Tibial artery (tissue), 4 donors: ENCODE results near the gene PNKP.

Source experiments
- DNase-seq, 2 donors: peaks; one replicate each; pipeline ENCODE4 v3.0.0-alpha.2; 2019
- H3K27ac ChIP-seq, 2 donors: fragments of 200-600 bp; sonication (generic) in 1 of 2; 1 replicate in 1 of 2; 2 replicates in 1 of 2; pipeline ENCODE4 v1.5.1; 2018 to 2019; ENCODE audit warnings: mild to moderate bottlenecking in 1 of 2
- H3K27me3 ChIP-seq, 2 donors: fragments of 200-600 bp; sonication (generic) in 1 of 2; one replicate each; pipeline versions ENCODE4 v1.5.1 to v1.6.0; 2016 to 2019
- H3K36me3 ChIP-seq, 3 donors: fragments of 200-600 bp; sonication (generic) in 2 of 3; one replicate each; pipeline ENCODE4 v1.5.1; 2016 to 2019; ENCODE audit warnings: mild to moderate bottlenecking in 2 of 3
- H3K4me1 ChIP-seq, 4 donors: fragments of 200-600 bp; sonication (generic) in 2 of 4; 1 replicate in 3 of 4; 2 replicates in 1 of 4; pipeline ENCODE4 v1.5.1; 2016 to 2019
- H3K4me3 ChIP-seq, 2 donors: fragments of 200-600 bp; sonication (generic) in 1 of 2; 1 replicate in 1 of 2; 2 replicates in 1 of 2; pipeline ENCODE4 v1.5.1; 2018 to 2019; ENCODE audit warnings: mild to moderate bottlenecking in 2 of 2
- H3K9me3 ChIP-seq, 3 donors: fragments of 200-600 bp; sonication (generic) in 1 of 3; one replicate each; pipeline ENCODE4 v1.5.1; 2016 to 2019
- intact Hi-C: fragments of 100-400 bp; cut with DNase I; formaldehyde crosslinking; loops from one replicate; pipeline ENCODE4 v1.15.0; 2023; ENCODE audit warnings: low total_unique reads
- TF ChIP-seq, protein P1 (sequence below), 2 experiments: fragments of 200-600 bp in 1 of 2; fragments of 450-650 bp in 1 of 2; IDR thresholded peaks; one replicate each; pipeline ENCODE4 v1.5.1; 2017 to 2019; ENCODE audit warnings: antibody characterized with exemption in 2 of 2, mild to moderate bottlenecking in 1 of 2, moderate library complexity in 1 of 2

The PNKP gene

DNA sequence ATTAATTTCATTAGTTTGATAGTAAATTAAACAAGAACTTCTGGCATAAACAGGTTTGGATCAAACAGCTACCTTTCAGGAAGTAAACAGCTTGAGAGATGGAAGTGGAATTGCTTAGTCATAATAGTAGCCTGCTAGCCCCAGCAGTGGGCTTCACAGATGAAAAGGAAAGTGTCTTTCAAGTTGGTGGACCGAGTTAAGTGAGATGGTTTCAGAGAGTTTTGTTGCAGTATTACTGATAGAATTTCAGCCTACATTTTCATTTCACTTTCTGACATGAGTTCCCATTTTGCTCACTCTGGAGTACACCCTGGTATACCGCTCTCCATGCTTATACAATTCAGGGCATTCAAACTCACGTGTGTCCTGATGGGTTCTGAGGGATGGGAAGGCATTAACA, 18.4 kb downstream of the PNKP start:
- Histone ChIP-seq H3K27ac (no peak overlapping the region), H3K4me1 (peaks cover 0 to 29% (median 23%) of the 10 kb centered on the region in 4 donors), H3K9me3 (no peaks in the 10 kb centered on the region), H3K27me3 (no peaks in the 10 kb centered on the region), H3K4me3 (no peak overlapping the region), H3K36me3 (no peaks in the 10 kb centered on the region)
- TF ChIP-seq, protein P1, sequence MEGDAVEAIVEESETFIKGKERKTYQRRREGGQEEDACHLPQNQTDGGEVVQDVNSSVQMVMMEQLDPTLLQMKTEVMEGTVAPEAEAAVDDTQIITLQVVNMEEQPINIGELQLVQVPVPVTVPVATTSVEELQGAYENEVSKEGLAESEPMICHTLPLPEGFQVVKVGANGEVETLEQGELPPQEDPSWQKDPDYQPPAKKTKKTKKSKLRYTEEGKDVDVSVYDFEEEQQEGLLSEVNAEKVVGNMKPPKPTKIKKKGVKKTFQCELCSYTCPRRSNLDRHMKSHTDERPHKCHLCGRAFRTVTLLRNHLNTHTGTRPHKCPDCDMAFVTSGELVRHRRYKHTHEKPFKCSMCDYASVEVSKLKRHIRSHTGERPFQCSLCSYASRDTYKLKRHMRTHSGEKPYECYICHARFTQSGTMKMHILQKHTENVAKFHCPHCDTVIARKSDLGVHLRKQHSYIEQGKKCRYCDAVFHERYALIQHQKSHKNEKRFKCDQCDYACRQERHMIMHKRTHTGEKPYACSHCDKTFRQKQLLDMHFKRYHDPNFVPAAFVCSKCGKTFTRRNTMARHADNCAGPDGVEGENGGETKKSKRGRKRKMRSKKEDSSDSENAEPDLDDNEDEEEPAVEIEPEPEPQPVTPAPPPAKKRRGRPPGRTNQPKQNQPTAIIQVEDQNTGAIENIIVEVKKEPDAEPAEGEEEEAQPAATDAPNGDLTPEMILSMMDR (IDR thresholded peaks at IDR 0.05): no peak
- no peak for DNase-seq
- intact Hi-C loops: no loop called here

DNA sequence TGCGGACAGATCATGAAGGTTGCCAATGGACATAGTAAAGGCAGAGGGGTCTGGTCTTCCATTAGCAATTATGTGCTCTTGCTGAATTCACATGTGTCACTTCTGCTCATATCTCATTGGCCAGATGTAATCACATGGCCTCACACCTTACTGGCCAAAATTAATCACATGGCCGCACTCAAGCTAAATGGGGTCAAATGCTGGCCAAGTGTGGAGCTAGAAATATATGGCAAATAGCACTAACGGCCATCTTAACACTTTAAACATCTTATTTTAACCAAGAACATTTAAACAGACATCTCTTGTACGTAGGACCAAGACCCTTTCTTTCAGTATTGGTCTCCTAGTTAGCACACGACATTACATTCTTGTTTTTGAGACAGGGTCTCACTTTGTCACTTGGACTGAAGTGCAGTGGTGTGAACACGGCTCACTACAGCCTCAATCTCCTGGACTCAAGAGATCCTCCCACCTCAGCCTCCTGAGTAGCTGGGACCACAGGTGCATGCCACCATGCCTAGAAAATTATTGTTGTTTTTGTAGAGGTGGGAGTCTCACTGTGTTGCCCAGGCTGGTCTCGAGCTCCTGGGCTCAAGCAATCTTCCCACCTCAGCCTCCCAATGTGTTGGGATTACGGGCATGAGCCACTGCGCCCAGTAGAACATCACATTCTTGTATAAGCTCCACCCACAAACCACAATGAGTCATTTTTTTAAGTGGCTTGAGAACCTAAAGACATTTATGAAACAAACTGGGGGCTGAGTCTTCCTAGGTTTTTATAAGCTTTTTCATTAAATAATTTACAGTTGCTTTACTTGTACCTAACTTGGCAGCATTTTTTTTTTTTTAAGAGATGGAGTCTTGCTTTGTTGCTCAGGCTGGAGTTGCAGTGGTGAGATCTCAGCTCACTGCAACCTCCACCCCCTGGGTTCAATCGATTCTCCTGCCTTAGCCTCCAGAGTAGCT, 19.4 kb downstream of the PNKP start:
- H3K9me3 ChIP-seq: no peaks in the 10 kb centered on the region
- DNase-seq: no peak
- no peak overlapping the region for H3K4me3 ChIP-seq
- peaks cover 0 to 20% (median 18%) of the 10 kb centered on the region in 4 donors for H3K4me1 ChIP-seq
- H3K36me3 ChIP-seq: no peaks in the 10 kb centered on the region
- TF ChIP-seq, protein P1 (IDR thresholded peaks at IDR 0.05): no peak
- H3K27ac ChIP-seq: no peak overlapping the region
- intact Hi-C loops: no loop called here
- no peaks in the 10 kb centered on the region for H3K27me3 ChIP-seq

DNA sequence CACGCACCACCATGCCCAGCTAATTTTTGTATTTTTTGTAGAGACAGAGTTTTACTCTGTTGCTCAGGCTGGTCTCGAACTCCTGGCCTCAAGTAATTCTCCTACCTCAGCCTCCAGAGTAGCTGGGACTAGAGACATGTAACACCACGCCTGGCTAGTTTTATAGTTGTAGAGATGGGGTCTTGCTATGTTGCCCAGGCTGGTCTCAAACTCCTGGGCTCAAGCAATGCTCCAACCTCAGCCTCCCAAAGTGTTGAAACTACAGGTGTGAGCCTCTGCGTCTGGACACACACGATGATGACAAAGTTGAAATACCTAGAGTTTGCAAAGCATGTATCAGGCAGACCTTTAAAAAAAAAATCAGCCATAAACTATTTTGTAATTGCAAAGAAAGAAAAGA, 21.0 kb downstream of the PNKP start:
- DNase-seq: no peak
- intact Hi-C loops: no loop called here
- TF ChIP-seq, protein P1 (IDR thresholded peaks at IDR 0.05): no peak
- H3K9me3 ChIP-seq: no peaks in the 10 kb centered on the region
- no peak overlapping the region for H3K27ac ChIP-seq
- no peaks in the 10 kb centered on the region for H3K27me3 ChIP-seq
- no peak overlapping the region for H3K4me3 ChIP-seq
- H3K4me1 ChIP-seq: peaks cover 0 to 7% (median 5%) of the 10 kb centered on the region in 4 donors
- no peaks in the 10 kb centered on the region for H3K36me3 ChIP-seq

DNA sequence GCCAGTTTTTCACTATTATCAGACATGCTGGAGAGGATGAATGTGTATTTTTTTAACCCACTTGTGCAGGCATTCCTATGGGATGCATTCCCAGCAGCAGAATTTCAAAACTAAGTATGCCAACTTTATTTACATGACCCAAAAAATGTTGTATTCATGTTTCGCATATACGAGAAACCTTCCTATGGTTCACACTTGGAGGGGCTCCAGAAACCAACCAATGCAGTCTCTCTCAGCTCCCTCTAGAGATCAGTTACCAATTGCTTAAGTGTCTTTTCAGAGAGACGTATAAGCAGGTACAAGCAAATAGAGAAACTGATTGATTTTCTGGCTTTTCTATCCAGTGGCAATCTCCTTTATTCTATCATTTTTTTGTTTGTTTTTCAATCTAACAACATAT, 22.0 kb downstream of the PNKP start:
- Histone ChIP-seq H3K27ac (no peak overlapping the region), H3K4me3 (no peak overlapping the region), H3K36me3 (peaks cover 0 to 9% (median 5%) of the 10 kb centered on the region in 3 donors), H3K4me1 (peaks cover 0 to 7% (median 5%) of the 10 kb centered on the region in 4 donors), H3K9me3 (no peaks in the 10 kb centered on the region), H3K27me3 (no peaks in the 10 kb centered on the region)
- intact Hi-C loops: no loop called here
- no peak for DNase-seq
- TF ChIP-seq, protein P1 (IDR thresholded peaks at IDR 0.05): no peak

DNA sequence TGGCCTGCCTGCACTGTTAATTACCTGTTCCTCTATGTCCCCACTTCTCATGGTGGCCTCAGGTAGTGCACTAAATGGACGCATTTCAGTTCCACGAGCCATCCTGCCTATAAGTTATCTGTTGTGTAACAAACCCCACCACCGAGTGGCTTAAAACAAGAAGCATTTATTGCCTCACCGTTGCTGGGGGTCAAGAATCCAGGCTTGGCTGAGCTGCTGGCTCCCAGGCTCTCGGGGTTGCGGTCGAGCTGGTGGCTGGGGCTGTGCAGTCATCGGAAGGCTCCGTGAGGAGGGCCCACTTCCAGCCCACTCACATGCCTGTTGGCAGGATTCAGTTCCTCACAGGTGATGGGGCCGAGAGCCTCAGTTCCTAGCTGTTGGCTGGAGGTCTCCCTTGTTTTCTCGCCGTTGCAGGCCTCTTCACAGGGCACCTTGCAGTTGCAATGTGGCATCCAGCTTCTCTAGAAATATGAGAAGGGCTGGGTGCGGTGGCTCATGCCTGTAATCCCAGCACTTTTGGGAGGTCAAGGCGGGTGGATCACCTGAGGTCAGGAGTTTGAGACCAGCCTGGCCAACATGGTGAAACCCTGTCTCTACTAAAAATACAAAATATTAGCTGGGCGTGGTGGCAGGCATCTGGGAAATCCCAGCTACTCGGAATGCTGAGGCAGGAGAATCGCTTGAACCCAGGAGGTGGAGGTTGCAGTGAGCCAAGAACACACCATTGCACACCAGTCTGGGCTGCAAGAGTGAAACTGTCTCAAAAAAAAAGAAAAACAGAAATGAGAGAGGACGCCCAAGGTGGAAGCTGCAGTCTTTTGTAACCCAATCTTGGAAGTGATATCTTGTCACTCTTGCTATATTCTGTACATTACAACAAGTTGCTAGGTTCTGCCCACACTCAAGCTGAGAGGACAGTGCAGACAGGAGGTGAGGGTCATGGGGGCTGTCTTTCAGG, 23.0 kb downstream of the PNKP start:
- no peak for DNase-seq
- intact Hi-C loops: no loop called here
- no peaks in the 10 kb centered on the region for H3K4me1 ChIP-seq
- no peaks in the 10 kb centered on the region for H3K9me3 ChIP-seq
- no peak overlapping the region for H3K27ac ChIP-seq
- TF ChIP-seq, protein P1 (IDR thresholded peaks at IDR 0.05): no peak
- no peak overlapping the region for H3K4me3 ChIP-seq
- no peaks in the 10 kb centered on the region for H3K27me3 ChIP-seq
- peaks cover 6 to 16% (median 9%) of the 10 kb centered on the region in 3 donors for H3K36me3 ChIP-seq
